Measurements from ENCODE around the gene OTULIN. TPM values are rescaled to one million over a fixed set of nuclear protein-coding genes. Genes with fewer than 3 reads are reported as not detected.

The OTULIN gene
- polyA plus RNA-seq, 1 donor (not counting 4 experiments of a cell fraction or from before 2014, with no cell fraction given): 18.3 TPM

GRCh38 chr5:14683906-14684455 is 19.5 kb downstream of the OTULIN start:
- FAIRE-seq (no peak), DNase-seq (ENCODE audit: low read depth, low spot score) (no peak)
- Histone ChIP-seq H3K27me3 (ENCODE audit: control insufficient read depth, extremely low read depth, insufficient read depth, low read length) (no peaks in the 10 kb centered on the region), H3K4me1 (ENCODE audit: control insufficient read depth, extremely low read depth, insufficient read depth, low read length) (peaks cover 28% of the 10 kb centered on the region), H3K79me2 (ENCODE audit: control insufficient read depth, insufficient read depth, low read length) (peaks cover 4% of the 10 kb centered on the region), H4K20me1 (ENCODE audit: control insufficient read depth, extremely low read depth, insufficient read depth, low read length) (no peaks in the 10 kb centered on the region), H3K4me2 (ENCODE audit: control insufficient read depth, extremely low read depth, insufficient read depth, low read depth, low read length) (no peak overlapping the region), H3K36me3 (ENCODE audit: control insufficient read depth in 2 of 2, extremely low read depth in 1 of 2, insufficient read depth in 2 of 2, low read length in 2 of 2) (peaks cover 15 to 27% of the 10 kb centered on the region in 2 experiments), H3K9me3 (ENCODE audit: control insufficient read depth, low read depth, low read length) (no peaks in the 10 kb centered on the region), H3K27ac (ENCODE audit: control insufficient read depth, insufficient read depth, low read length) (no peak overlapping the region), H3K9ac (ENCODE audit: control insufficient read depth, extremely low read depth, insufficient read depth, low read length) (no peak overlapping the region), H3K9me1 (ENCODE audit: control insufficient read depth, extremely low read depth, insufficient read depth, low read length) (no peaks in the 10 kb centered on the region), H2AFZ (ENCODE audit: control insufficient read depth, low read length) (no peak overlapping the region), H3K4me3 (ENCODE audit: control insufficient read depth in 2 of 3, extremely low read depth in 1 of 3, insufficient read depth in 2 of 3, low read depth in 1 of 3, low read length in 3 of 3) (no peak overlapping the region)
- dilution Hi-C loops (cut with MboI; ENCODE audit: extremely low pct_ligation_motif_present, low sequenced_read_pairs): no loop called here
- TF ChIP-seq CTCF (optimal IDR thresholded peaks at IDR 0.05 in 1 of 3, IDR thresholded peaks at IDR 0.05 in 1 of 3, conservative IDR thresholded peaks at IDR 0.05 in 1 of 3; ENCODE audit: extremely low read depth in 1 of 3, insufficient read depth in 2 of 3, low read length in 3 of 3): no peak
- no peak for TF ChIP-seq EZH2 (IDR thresholded peaks at IDR 0.05; ENCODE audit: low read length)

DNA sequence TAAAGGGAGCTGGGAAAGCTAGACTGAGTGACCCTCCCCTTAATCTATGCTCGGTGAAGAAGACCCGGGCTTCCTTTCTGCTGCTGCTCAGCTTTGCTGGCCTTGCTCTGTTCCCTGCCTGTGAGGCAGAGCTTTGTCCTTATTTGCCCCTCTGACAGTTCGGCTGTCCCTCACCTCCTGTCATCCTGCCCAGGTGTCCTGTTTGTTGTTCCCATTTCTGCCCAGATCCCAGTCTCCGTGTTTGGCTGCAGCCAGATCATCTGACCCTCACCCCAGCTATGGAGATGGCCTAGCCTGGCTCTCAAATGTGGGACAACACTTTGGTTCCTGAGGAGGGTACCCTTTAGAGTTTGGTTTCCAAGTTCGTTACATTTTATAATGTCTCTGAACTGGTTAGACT is 20.2 kb downstream of the OTULIN start:
- Histone ChIP-seq H3K9me3 (ENCODE audit: control insufficient read depth, low read depth, low read length) (no peaks in the 10 kb centered on the region), H3K9me1 (ENCODE audit: control insufficient read depth, extremely low read depth, insufficient read depth, low read length) (no peaks in the 10 kb centered on the region), H3K4me2 (ENCODE audit: control insufficient read depth, extremely low read depth, insufficient read depth, low read depth, low read length) (no peak overlapping the region), H3K4me3 (ENCODE audit: control insufficient read depth in 2 of 3, extremely low read depth in 1 of 3, insufficient read depth in 2 of 3, low read depth in 1 of 3, low read length in 3 of 3) (no peak overlapping the region), H3K79me2 (ENCODE audit: control insufficient read depth, insufficient read depth, low read length) (peaks cover 2% of the 10 kb centered on the region), H3K36me3 (ENCODE audit: control insufficient read depth in 2 of 2, extremely low read depth in 1 of 2, insufficient read depth in 2 of 2, low read length in 2 of 2) (peaks cover 16 to 27% of the 10 kb centered on the region in 2 experiments), H2AFZ (ENCODE audit: control insufficient read depth, low read length) (no peak overlapping the region), H3K9ac (ENCODE audit: control insufficient read depth, extremely low read depth, insufficient read depth, low read length) (no peak overlapping the region), H3K27me3 (ENCODE audit: control insufficient read depth, extremely low read depth, insufficient read depth, low read length) (no peaks in the 10 kb centered on the region), H4K20me1 (ENCODE audit: control insufficient read depth, extremely low read depth, insufficient read depth, low read length) (no peaks in the 10 kb centered on the region), H3K27ac (ENCODE audit: control insufficient read depth, insufficient read depth, low read length) (no peak overlapping the region), H3K4me1 (ENCODE audit: control insufficient read depth, extremely low read depth, insufficient read depth, low read length) (peaks cover 28% of the 10 kb centered on the region)
- TF ChIP-seq EZH2 (IDR thresholded peaks at IDR 0.05; ENCODE audit: low read length): no peak
- TF ChIP-seq CTCF (optimal IDR thresholded peaks at IDR 0.05 in 1 of 3, IDR thresholded peaks at IDR 0.05 in 1 of 3, conservative IDR thresholded peaks at IDR 0.05 in 1 of 3; ENCODE audit: extremely low read depth in 1 of 3, insufficient read depth in 2 of 3, low read length in 3 of 3): no peak
- no peak for FAIRE-seq
- dilution Hi-C loops (cut with MboI; ENCODE audit: extremely low pct_ligation_motif_present, low sequenced_read_pairs): no loop called here
- no peak for DNase-seq (ENCODE audit: low read depth, low spot score)
